HFFc6 (cell line): Measurements from ENCODE around the gene DYNLL2. TPM values are rescaled to one million over a fixed set of nuclear protein-coding genes. Genes with fewer than 3 reads are reported as not detected.

Source experiments
- DNase-seq: peaks from one replicate; pipeline ENCODE4 v3.0.0-alpha.2; 2018
- H3K27ac Mint-ChIP-seq: 2 replicates; pipeline ENCODE4 v1.8.0; 2020; ENCODE audit warnings: mild to moderate bottlenecking, mixed read lengths
- H3K27me3 Mint-ChIP-seq: 2 replicates; pipeline ENCODE4 v1.8.0; 2021; ENCODE audit warnings: mild to moderate bottlenecking, moderate library complexity, mixed read lengths; ENCODE audit not compliant: insufficient read depth
- H3K36me3 Mint-ChIP-seq: 2 replicates; pipeline ENCODE4 v1.8.0; 2021; ENCODE audit warnings: low read depth, mixed read lengths
- H3K4me1 Mint-ChIP-seq: 2 replicates; pipeline ENCODE4 v1.8.0; 2020; ENCODE audit warnings: low read depth, mixed read lengths
- H3K4me3 Mint-ChIP-seq: 2 replicates; pipeline ENCODE4 v1.8.0; 2020; ENCODE audit warnings: mild to moderate bottlenecking, moderate library complexity, mixed read lengths
- H3K9me3 Mint-ChIP-seq: 2 replicates; pipeline ENCODE4 v1.8.0; 2020; ENCODE audit warnings: mild to moderate bottlenecking, mixed read lengths
- CTCF ChIP-seq: fragments of 200-600 bp; sonication (generic); IDR thresholded peaks from 2 replicates; pipeline ENCODE4 v1.5.0; 2021; ENCODE audit warnings: antibody characterized with exemption, mild to moderate bottlenecking
- total RNA-seq, 6 experiments: library from RNA; stranded (reverse); fragmentation: NEBNext Ultra II Directional; extraction: Animal tissue kit (Norgen Biotek cat#: 25700); gene quantifications; 2 replicates in 1 of 6; 3 replicates in 5 of 6; pipeline ENCODE4 v1.2.3, GENCODE V29; 2021

The DYNLL2 gene
- total RNA-seq, 6 experiments from 2014 or later = 31.8 to 38.9 (median 35.5) TPM

- H3K27ac Mint-ChIP-seq = no peak overlapping the region
- H3K27me3 Mint-ChIP-seq = peaks cover 6% of the 10 kb centered on the region
- no peak overlapping the region for H3K4me3 Mint-ChIP-seq
- DNase-seq = no peak
- no peaks in the 10 kb centered on the region for H3K36me3 Mint-ChIP-seq
- no peaks in the 10 kb centered on the region; the same call in 1 of the 2 replicates for H3K9me3 Mint-ChIP-seq
- TF ChIP-seq CTCF = no peak
- no peaks in the 10 kb centered on the region for H3K4me1 Mint-ChIP-seq
These were observed 26.8 kb downstream of the DYNLL2 start for GRCh38 chr17:58110012-58110411.

DNA sequence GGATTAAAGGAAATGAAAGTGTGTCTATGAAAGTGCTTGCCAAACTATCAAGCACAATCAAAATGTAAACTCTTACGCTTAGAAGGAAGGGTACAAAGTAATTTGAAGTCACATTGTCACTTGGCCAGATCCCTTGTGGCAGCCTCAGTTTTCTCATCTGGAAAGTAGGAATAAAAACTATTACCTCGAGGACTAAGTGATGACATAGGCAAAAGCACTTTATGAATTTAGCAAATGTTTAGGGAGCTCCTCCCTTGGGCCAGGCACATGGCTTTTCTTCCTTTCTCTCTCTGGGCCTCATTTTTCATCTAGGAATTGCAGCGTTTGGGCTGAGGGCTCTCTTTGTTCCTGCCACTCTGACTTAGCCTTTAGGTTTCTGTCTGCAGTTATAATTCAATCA is 28.5 kb downstream of the DYNLL2 start:
- H3K4me3 Mint-ChIP-seq = no peak overlapping the region
- TF ChIP-seq CTCF = no peak
- no peaks in the 10 kb centered on the region; the same call in 1 of the 2 replicates for H3K9me3 Mint-ChIP-seq
- no peaks in the 10 kb centered on the region for H3K36me3 Mint-ChIP-seq
- no peak for DNase-seq
- H3K27ac Mint-ChIP-seq = no peak overlapping the region
- no peaks in the 10 kb centered on the region for H3K4me1 Mint-ChIP-seq
- peaks cover 10% of the 10 kb centered on the region for H3K27me3 Mint-ChIP-seq

DNA sequence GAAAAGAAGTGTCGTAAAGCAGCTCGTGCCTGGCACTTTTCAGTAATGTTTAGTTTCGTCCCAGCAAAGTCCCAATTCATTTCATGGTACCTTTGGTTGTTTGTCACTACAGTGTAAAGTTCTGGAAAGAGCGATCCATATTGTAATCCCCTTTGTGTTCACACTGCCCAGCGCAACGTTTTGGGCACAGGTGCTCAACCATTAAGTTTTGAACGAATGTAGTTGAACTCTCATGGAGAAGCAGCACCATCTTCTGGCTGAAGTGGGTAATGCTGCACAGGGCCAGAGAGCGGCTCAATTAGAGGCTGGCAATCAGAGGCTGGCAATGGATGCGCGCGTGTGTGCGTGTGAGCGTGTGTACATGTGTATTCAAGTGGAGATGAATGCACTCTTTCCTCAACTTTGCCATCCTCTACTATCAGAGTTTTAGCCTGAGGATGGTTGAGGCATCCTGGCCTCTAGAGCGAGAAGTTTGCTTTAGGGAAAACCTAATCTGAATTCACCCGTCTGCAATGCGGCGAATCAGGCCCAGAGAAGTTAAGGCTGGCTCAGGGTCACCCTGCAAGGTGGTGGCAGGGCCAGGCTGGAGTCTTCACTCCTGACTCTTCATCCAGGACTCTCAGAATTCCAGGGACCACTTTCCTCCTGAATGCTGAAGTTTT is 29.9 kb downstream of the DYNLL2 start:
- Mint-ChIP-seq H3K27ac (no peak overlapping the region), H3K36me3 (no peaks in the 10 kb centered on the region), H3K4me1 (no peaks in the 10 kb centered on the region), H3K9me3 (no peaks in the 10 kb centered on the region), H3K4me3 (0 out of 2 replicates have a peak overlapping the region, but pooled peaks have one; percentile 19), H3K27me3 (peaks cover 10% of the 10 kb centered on the region)
- DNase-seq = peak; percentile 62
- peak; percentile 96 for TF ChIP-seq CTCF

GRCh38 chr17:58113947-58114346 is 30.7 kb downstream of the DYNLL2 start:
- Mint-ChIP-seq H3K27me3 (peaks cover 13% of the 10 kb centered on the region), H3K9me3 (no peaks in the 10 kb centered on the region), H3K4me3 (no peak overlapping the region), H3K36me3 (no peaks in the 10 kb centered on the region), H3K4me1 (no peaks in the 10 kb centered on the region), H3K27ac (no peak overlapping the region)
- no peak for TF ChIP-seq CTCF
- DNase-seq = no peak

GRCh38 chr17:58117382-58117781 is 34.2 kb downstream of the DYNLL2 start:
- peaks cover 14% of the 10 kb centered on the region for H3K27me3 Mint-ChIP-seq
- TF ChIP-seq CTCF = no peak
- H3K36me3 Mint-ChIP-seq = no peaks in the 10 kb centered on the region
- H3K9me3 Mint-ChIP-seq = no peaks in the 10 kb centered on the region
- H3K4me1 Mint-ChIP-seq = no peaks in the 10 kb centered on the region
- DNase-seq = no peak
- no peak overlapping the region for H3K4me3 Mint-ChIP-seq
- no peak overlapping the region for H3K27ac Mint-ChIP-seq
